C4-2B (cell line): ENCODE data around the gene ADAT2.

Experiments used
- CTCF ChIP-seq: fragments of 450-650 bp; conservative IDR thresholded peaks from 2 replicates; pipeline ENCODE4 v1.5.1; 2017; ENCODE audit warnings: mild to moderate bottlenecking
- ZFX ChIP-seq: fragments of 450-650 bp; IDR thresholded peaks from 2 replicates; pipeline ENCODE4 v1.6.1; 2017

GRCh38 chr6:143468026-143468425 is 17.5 kb upstream of the ADAT2 start:
- TF ChIP-seq CTCF, result no peak
- no peak for TF ChIP-seq ZFX
